Measurements from ENCODE around the gene NDE1. TPM values are rescaled to one million over a fixed set of nuclear protein-coding genes. Genes with fewer than 3 reads are reported as not detected.
"Not testable (repeated sequence)": the region's sequence is repeated elsewhere in the genome, so short reads cannot be mapped to it uniquely, and the experiment has no call there.

The NDE1 gene
- total and polyA plus RNA-seq, 2 of the 8 experiments (the other 6 are each of a cell fraction or from before 2014, with no cell fraction given), result 13.3 to 41.3 TPM

GRCh38 chr16:15727697-15728096, 77.7 kb downstream of the NDE1 start:
- H3K18ac ChIP-seq (ENCODE audit: extremely low read depth, low read length); FAIRE-seq: not testable (repeated sequence)
- POLR2A ChIA-PET (ENCODE audit: partially characterized antibody), result interaction anchor here (1.1 to 1.7 kb wide), 3 partner anchors 9 to 14 kb away, joined by 3 to 4 read pairs (median 3); no protein-coding TSS in a partner anchor

More at GRCh38 chr16:15727697-15728096, 77.7 kb downstream of the NDE1 start:
- not testable (repeated sequence) for DNase-seq (ENCODE audit: low read depth in 1 of 2, low spot score in 2 of 2); H4K91ac ChIP-seq (replicated peaks; ENCODE audit: insufficient read length, low read length); H3K79me1 ChIP-seq (ENCODE audit: low read depth, low read length); H3K27ac ChIP-seq (ENCODE audit: low read depth, low read length); H3K4ac ChIP-seq (replicated peaks; ENCODE audit: insufficient read length, low read depth, low read length); H3K14ac ChIP-seq (ENCODE audit: insufficient read length); H3K23ac ChIP-seq (ENCODE audit: insufficient read length); H3K4me3 ChIP-seq (ENCODE audit: extremely low read depth in 1 of 4, insufficient read depth in 2 of 4, low read depth in 3 of 4, low read length in 4 of 4); H2BK12ac ChIP-seq (ENCODE audit: low read depth, low read length); H2BK5ac ChIP-seq (ENCODE audit: low read depth, low read length); H3K27me3 ChIP-seq (replicated peaks in 1 of 4; ENCODE audit: control insufficient read depth in 3 of 4, extremely low read depth in 1 of 4, insufficient read depth in 3 of 4, low read length in 3 of 4); H3K23me2 ChIP-seq (ENCODE audit: low read depth, low read length); H3K56ac ChIP-seq (replicated peaks; ENCODE audit: insufficient read length, low read depth, low read length); H4K5ac ChIP-seq (ENCODE audit: insufficient read length, low read depth, low read length); H3K36me3 ChIP-seq (ENCODE audit: control insufficient read depth in 2 of 4, insufficient read depth in 4 of 4, low read length in 3 of 4); H3K9me3 ChIP-seq (ENCODE audit: insufficient read depth in 2 of 2, low read depth in 1 of 2, low read length in 1 of 2); H2AK5ac ChIP-seq (ENCODE audit: low read depth, low read length); H2AFZ ChIP-seq (ENCODE audit: low read length); H3K4me2 ChIP-seq (ENCODE audit: insufficient read depth in 1 of 2, low read depth in 2 of 2, low read length in 2 of 2); H4K20me1 ChIP-seq (replicated peaks in 1 of 2; ENCODE audit: control insufficient read depth in 1 of 2, insufficient read depth in 2 of 2, low read length in 2 of 2); H2BK15ac ChIP-seq (ENCODE audit: low read length); H2BK20ac ChIP-seq (ENCODE audit: low read length); H3K4me1 ChIP-seq (replicated peaks in 1 of 4; ENCODE audit: control insufficient read depth in 3 of 4, insufficient read depth in 4 of 4, low read length in 3 of 4); H3K9ac ChIP-seq (replicated peaks in 1 of 4; ENCODE audit: extremely low read depth in 1 of 4, low read depth in 3 of 4, low read length in 3 of 4); H4K8ac ChIP-seq (ENCODE audit: extremely low read depth, insufficient read depth, low read length); H3K79me2 ChIP-seq (ENCODE audit: control insufficient read depth in 1 of 2, insufficient read depth in 2 of 2, low read length in 2 of 2); H2BK120ac ChIP-seq (replicated peaks; ENCODE audit: low read depth, low read length)
- 87% methylated on average over 5 of the region's 5 CpGs; no CpG with 5 or more reads in 1 of the 2 experiments for WGBS, 2 experiments (ENCODE audit: extremely low coverage in 1 of 2, insufficient coverage in 1 of 2, insufficient read length in 1 of 2, insufficient replicate concordance in 2 of 2, low coverage in 1 of 2, low lambda C conversion rate in 2 of 2, missing lambda C conversion rate in 1 of 2)
- CTCF ChIA-PET (ENCODE audit: partially characterized antibody), result interaction anchor here (0.6 to 0.9 kb wide), 3 partner anchors 24 to 442 kb away, joined by 3 to 4 read pairs (median 3); no protein-coding TSS in a partner anchor

Measured in H1 (cell line).